Posterior cingulate gyrus (tissue), 11 donors: ENCODE results near the gene NPL.

Experiments used
- DNase-seq, 10 donors: peaks; one replicate each; pipeline versions ENCODE4 v3.0.0 to v3.0.0-alpha.2; 2020 to 2021; ENCODE audit warnings: mixed read lengths in 3 of 10
- intact Hi-C: fragments of 100-400 bp; cut with DNase I; formaldehyde crosslinking; loops from one replicate; pipeline ENCODE4 v1.15.1; 2023

Gene NPL, protein sequence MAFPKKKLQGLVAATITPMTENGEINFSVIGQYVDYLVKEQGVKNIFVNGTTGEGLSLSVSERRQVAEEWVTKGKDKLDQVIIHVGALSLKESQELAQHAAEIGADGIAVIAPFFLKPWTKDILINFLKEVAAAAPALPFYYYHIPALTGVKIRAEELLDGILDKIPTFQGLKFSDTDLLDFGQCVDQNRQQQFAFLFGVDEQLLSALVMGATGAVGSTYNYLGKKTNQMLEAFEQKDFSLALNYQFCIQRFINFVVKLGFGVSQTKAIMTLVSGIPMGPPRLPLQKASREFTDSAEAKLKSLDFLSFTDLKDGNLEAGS

DNA sequence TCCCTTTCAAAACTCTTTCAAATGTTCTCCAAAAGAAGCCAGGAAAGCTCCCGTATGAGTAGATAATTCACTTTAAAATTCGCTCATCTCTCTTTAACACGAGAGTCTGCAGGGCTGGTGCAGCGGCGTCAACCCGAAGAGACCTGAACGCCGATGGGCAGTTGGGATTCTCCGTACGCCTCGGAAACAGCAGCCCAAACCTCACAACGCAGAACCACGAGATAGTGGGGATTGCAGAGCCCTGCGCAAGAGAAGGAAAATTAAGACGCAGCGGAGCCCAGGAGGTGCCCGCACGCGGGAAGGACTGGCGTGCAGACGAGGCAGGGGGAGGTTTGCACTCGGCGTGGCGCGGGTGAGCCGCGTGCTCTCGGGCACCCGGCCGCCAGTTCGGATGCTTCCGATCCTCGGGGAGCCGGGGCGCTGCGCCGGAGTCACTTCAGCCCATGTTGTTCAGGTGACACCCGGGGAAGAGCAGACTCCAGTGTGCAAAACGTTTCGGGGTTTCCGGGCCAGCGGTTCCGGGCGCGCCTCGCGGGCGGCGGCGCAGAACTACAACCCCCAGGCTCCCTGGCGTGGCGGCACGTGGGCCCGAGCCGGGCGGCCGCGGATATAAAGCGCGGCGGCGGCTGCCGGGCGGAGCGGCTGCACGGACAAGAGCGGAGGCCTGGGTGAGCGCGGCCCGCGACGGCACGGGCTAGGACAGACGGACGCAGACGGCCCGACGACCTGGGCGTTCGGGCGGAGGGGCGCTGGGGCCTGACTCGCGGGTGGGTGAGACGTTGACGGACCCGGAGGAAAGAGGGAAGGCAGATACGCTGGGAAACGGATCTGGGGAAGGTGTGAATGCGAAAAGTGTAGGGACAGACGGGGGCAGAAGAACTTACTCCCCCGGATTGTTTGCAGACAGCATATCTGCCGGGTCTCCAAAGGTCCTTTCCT lies at the start of gene NPL:
Gene NPL (plus strand): TSS at position 636 of the 939 bp plus-strand sequence. CDS start 4,599 bp downstream, outside the sequence.
- intact Hi-C loops: loop anchor here (1.0 to 5.0 kb wide), 4 partner anchors 49 to 707 kb away; partner anchors contain the start of gene DHX9
- peak; percentile 69 to 98 (median 84) for DNase-seq

DNA sequence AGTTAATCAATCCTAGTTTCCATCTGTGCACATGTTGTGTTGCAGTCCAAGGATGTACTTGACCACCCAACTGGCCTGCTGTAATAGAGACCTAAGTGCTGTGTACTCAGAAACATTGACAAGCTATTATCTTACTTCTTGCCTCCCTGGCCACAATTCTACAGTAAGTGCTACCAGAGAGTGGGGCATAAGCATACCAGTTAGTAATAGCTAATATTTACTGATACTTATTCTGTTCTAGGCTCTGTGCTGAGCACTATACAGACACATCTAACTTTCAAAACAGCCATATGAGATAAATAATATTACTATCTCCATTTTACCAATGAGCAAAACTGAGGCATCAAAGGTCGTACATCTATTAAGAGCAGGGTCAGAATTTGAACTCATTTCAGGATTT lies 49.5 kb upstream of the NPL start:
- DNase-seq: no peak

DNA sequence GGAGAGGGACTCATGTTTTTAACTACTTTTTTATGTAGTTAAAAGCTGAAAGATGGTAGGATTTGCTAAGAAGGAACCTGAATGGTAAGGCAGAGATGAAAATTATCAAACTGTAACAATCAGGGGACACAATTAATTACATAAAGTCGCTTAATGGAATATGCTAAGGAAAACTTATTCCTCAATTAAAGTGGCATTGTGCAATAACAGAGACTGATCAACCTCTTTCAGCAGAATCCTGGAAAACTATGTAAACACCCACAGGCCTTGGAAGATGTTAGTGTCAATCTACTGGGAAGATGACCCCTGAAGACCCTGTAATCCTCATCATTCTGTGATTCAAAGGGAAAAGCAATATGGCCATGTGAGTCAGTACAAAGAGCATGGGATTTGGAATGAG lies 46.8 kb upstream of the NPL start:
- intact Hi-C loops: no loop called here

More for the DNA sequence above, 49.5 kb upstream of the NPL start:
- intact Hi-C loops: no loop called here

DNA sequence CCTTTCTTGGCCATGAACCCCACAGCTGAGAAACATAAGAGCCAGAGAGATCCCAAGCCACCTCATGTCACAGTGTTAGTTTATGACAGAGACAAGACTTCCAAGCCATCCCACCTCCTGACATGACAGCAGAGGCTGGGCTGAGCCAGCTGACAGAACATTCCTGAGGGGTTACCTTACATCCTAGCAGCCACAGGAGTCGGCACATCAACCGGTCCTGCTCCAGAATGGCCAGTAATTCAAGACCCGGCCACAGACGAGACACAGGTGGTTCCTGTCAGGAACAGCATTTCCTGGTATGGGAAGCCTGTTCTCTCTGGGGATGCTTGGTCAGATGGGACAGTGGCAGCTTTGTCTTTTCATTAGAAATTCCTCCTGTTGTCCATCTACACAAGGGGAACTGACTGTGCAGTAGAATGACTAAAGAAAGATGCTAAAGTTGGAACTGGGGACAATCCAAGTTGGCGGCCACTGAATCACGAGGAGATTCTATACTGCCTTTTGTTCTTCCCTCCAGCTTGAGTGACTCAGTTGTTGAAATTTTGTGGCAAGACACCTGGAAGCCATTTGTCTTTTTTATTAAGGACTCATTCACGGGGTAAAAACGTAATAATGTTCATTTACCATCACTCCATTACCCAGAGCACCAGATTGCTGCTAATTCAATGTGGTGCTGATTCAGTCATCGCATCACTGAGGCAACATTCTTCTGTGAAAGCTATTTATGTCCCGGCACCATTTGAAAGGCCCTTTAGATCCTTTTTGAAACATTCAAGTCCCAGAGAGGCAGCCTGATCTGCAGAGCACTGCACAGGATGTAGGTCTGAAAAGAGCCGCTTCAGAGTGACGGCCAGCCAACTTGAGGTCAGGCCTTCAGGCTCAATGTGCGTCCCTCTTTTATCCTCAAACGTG lies 37.2 kb upstream of the NPL start:
- peak in 5 of 10 donors; percentile 4 to 79 (median 35) for DNase-seq
- intact Hi-C loops: no loop called here

More for the DNA sequence above, 46.8 kb upstream of the NPL start:
- DNase-seq: no peak

DNA sequence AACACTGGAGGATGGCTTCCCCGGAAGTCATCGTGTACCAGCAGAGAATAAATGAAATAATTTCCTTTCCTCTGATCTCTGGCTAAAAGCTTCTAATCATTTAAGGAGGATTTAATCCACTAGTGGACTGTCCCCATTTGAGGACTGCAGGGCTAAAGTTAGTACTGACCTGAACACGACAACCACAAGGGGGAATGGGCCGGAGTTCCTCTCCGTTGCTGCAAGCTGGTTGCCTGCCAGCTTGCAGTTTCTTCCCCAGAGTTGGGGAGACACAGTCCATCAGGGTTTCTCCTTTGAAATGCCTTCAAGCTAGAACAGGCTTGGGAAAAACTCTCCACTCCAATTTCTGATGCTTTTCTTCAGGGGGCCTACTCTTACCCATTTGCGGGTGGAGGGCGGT lies 35.5 kb upstream of the NPL start:
- intact Hi-C loops: no loop called here
- no peak for DNase-seq

DNA sequence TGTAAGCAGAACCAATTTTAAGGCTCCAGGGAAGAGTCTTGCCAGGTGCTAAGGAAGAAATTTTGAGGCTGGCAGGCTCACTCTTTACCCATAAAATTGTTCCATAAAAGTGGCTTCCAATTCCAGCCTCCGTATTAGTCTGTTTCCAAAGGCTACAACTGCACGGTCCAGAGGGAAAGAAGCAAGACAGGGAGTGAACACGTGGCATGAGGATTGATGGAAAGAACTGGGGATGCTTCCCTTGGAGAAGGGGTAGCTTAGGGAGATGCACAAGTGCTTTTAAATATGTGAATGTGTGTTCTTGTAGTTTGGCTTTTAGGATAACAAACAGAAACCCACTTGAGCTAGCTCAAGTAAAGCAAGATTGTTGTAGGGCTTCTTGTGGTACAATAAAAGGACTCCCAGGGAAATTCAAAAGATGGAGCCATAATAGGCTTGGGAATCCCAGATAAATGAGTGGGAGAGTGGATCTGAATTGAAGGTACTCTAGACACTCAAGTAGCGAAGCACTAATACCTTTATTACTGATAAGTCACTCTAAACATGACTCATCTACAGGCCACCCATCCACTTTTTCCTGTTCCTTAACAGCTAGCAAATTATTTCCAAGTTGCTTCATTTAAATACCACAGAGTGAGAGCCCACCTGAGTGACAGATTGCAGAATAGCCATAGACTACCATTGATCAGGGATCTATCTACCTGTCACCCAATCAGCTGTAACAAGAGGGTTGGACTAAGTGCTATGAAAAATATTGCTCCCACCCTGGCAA lies 34.8 kb upstream of the NPL start:
- DNase-seq: no peak
- intact Hi-C loops: no loop called here

DNA sequence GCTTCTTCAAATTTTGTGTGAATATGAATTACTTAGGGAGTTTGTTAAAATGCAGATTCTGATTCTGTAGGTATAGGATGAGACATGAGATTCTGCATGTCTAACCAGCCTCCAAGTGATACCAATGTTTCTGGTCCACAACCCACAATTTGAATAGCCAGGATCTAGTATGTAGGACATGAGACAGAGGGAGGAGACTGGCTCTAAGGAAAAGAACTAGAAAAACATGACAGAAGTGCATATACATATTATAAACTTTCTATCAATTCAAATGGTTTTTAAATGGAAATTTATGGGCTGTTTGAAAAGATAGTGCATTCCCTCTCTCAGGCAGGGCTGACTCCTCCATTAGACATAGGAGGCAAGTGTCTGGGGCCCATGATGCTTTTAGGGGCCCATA lies 33.9 kb upstream of the NPL start:
- intact Hi-C loops: no loop called here

DNA sequence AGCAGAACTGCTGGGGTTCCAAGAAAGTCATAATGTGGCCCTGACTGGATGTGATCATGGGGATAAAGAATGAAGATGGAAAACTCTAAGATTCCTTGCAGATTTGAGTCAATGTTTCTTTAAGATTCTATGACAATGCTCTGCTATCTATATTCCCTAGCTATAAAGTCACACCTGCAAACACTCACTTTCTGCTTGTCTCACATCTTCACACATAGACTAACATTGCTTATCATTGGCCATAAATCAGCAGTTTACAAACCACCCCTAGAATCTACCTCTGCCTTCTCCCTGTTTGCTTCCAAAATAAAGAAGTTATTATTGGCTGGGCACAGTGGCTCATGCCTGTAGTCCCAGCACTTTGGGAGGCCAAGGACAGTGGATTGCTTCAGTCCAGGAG lies 33.1 kb upstream of the NPL start:
- intact Hi-C loops: no loop called here
- no peak for DNase-seq

More for the DNA sequence above, 33.9 kb upstream of the NPL start:
- no peak for DNase-seq

DNA sequence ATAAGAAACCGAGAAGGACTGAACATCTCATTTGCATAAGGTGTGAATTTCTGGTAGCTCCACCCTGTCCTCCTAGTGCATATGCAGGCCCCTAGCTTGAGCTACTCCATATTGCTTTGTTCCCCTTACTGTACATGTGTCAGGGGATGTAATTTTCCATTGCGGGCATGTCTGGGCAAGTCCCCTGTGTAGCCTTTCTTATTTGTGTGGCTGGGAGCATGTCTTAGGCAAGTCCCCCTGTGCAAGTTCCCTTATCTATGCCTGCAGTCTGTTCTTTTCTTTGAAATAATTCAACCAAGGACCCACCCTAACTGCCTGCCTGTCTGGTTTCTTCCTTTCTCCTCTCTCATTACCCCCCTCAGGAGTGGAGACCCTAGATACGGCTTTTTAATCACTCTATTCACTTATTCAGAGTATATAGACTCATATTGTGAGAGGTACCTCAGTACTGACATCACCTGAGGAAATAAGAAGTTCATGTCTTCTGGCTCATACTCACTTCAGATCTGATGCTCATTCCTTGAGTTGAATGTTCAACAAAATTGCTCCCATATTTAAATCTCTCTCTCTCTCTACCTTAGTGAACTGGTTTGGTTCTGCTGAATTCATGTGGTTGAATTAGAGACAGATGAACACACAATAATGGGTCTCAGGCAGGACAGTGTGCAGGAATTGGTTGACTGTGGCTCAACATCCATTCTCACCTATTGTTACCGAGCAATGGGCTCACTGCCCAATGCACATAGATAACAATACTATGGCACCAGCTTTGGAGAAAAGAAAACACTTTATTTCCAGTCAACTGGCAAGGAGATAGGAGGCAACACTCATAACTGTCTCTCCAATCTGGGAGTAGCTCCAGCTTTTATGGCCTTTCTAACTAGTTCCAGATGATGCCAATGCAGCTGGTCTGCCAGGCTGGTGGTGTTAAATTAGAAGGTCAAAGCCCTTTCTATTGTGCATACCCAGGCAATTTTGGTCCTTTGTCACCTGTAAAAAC lies 27.9 kb upstream of the NPL start:
- intact Hi-C loops: no loop called here
- DNase-seq: no peak

DNA sequence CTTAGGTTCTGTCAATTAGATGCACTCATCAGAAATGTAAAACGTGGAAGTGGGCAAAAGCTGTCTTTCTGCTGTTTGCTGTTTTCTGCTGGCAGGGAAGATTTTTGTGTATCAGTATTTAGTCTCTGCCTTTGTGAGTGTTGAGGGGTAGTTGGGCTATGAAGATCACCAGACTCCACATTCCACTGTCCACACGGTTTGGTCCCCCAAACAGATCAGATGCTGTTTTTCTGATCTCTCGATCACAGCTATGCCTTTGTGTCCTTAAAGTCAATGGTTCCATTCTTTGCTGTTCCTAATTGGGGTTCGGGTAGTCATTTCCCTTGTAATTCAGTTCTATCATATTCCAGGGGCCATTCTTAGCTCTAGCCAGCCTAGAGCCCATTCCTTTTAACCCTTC lies 27.0 kb upstream of the NPL start:
- intact Hi-C loops: no loop called here
- no peak for DNase-seq

DNA sequence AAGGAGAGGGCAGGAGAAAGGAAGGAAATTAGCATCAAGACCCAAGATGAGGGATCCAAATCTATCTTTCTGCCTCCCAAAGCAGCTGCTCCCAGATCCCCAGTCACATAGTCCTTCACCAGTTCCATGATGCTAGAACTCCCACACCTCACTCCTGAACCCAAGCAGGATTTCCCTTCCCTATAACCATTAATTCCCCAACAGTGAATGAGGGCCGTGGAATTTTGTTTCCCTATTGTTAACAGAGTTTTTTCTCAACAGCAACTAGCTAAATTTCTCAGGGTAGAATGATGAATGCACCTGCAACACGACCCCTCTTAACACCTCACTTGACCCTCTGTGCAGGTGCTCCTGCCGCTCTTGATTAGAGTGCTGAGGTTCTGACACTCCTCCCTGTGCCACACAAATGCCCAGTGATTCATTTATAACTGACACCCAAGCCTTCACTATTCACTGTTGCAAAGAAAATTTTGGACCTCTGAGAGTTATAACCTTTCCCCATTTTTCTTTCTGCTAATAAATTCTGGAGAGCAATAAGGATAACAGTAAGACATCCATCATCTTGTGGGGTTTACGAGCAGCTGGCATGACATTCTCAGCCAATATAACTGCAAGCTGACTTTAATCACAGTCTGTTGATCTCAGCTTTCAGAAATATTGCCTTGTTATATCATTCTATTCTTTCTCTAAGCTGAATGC lies 25.4 kb upstream of the NPL start:
- intact Hi-C loops: no loop called here
- DNase-seq: no peak

DNA sequence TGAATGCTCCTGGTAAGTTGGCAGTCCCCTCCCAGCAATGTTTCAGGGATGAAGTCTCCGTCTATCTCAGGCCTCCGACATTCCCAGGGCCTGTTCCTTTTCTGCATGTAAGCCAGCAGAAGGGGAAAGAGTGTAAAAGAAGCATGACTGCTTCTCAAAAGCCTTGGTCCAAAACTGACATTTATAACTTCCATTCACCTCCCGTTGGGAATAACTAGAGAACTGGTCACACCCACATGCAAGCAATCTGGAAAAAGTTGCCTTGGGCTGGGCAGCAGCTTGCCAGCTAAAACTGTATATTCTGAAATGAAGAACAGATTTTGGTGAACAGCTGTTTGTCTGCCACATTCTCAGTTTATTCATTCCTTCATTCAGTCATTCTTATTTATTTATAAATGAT lies 24.2 kb upstream of the NPL start:
- no peak for DNase-seq
- intact Hi-C loops: no loop called here

DNA sequence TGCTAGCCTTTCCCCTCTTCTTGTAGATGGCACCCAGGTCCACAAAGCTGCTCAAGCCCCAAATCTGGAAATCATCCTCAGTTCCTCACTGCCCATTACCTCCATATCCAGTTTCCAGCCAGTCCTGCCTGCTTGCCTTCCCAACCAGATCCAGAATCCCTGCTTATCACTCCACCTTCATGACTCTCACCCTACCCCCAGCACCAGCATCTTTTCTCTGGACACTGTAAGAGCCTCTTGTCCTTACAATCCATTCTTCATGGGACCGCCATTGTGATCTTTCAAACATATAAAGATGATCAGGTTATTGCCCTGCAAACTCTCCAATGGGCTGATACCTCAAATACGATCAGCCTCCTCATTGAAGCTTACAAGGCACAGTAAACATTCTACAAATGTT lies 23.5 kb upstream of the NPL start:
- no peak for DNase-seq
- intact Hi-C loops: no loop called here

DNA sequence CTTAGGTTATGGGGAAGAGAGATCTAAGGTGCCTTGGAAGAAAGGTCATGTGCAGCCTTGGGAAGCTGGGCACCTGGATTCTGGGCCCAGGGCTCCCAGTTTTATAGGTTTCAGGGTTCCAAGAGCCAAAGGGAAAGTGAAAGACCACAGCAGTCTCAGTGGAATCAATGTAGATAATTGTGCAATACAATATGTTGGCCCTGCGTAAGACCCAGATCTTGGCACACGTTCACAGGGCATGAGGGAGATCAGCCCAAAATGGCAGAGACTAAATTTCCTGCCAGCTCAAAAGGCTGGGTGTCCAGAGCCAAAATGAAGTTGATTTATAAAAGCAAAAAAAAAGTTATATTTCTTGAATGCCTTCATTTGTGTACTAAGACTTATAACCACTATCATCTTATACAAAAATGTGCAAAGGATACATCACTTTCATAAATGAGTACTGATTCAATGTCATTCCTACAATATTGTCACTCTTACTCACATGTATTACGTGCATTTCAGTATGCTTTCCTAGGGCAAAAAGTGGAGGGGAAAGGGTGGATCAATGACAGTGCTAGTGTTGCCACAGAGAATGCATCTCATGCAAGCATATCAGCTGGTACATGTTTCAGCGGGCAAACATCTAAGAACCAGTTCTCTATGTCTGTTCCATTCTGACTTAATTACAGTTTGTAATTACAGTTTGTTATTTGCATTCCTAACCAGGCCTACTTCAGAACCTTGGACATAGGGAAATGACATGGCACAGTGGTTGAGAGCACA lies 22.5 kb upstream of the NPL start:
- intact Hi-C loops: no loop called here
- no peak for DNase-seq

DNA sequence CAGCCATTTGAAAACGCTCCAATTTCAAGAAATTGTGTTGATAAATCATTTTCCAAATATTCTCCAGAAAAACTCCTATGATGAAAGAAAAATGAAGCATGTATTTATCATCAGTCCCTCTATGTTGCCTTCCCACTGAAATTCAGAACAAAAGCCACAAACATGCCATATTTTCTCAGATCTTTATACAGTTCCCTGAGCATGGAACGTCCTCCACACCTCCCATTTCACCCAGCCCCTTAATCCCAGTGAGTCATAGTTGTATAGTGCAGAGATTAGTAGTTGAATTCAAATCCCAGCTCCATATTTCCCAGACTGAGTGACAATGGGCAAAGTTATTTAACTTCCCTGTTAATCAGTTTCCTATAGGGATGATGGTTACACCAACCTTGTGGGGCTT lies 20.6 kb upstream of the NPL start:
- intact Hi-C loops: no loop called here
- no peak for DNase-seq

DNA sequence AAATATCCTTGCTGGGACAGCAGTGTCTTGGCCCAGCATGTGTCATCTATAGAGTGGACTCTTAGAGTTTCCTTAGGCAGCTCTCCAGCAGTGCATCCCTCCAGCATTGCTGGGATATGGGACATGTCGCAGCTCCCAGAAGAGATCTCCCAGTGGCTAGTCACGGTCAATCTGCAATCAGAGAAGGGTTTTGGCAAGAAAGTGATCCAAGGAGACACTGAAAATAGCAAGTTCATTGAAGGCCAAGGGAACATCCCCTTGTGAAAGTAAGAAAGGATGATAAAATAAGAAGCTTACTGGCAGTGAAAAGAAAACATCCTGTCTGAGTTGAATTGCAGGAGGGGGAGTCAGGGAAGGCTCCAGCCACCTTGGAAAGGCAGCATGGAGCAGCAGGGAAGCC lies 19.3 kb upstream of the NPL start:
- DNase-seq: no peak
- intact Hi-C loops: no loop called here
